Small intestine (tissue), 7 donors: ENCODE data around the gene LINGO4. TPM values are rescaled to one million over a fixed set of nuclear protein-coding genes. Genes with fewer than 3 reads are reported as not detected.
A peak's percentile ranks its signal among the peaks of the same experiment; 100 is the strongest.
"Not testable (repeated sequence)": the region's sequence is repeated elsewhere in the genome, so short reads cannot be mapped to it uniquely, and the experiment has no call there.

Experiments
- DNase-seq, 2 donors: peaks; one replicate each; pipeline versions ENCODE4 v3.0.0 to v3.0.0-alpha.2; 2013
- FAIRE-seq: peaks from 2 replicates; lab custom pipeline; 2012; peaks lifted over from hg19 to GRCh38; lab: Jason Lieb, UNC
- H3K27ac ChIP-seq, 3 donors: one replicate each; pipeline ENCODE4 v1.5.1; 2013; ENCODE audit warnings: low read length in 2 of 3, mild to moderate bottlenecking in 2 of 3, control low read depth in 1 of 3, inconsistent platforms in 1 of 3, low read depth in 1 of 3, moderate library complexity in 1 of 3
- H3K27me3 ChIP-seq, 3 donors: one replicate each; pipeline ENCODE4 v1.6.1; 2013; ENCODE audit warnings: low read length in 3 of 3, inconsistent platforms in 1 of 3; ENCODE audit not compliant: control insufficient read depth in 3 of 3, insufficient read depth in 3 of 3
- H3K36me3 ChIP-seq, 3 donors: one replicate each; pipeline ENCODE4 v1.6.1; 2013; ENCODE audit warnings: low read length in 3 of 3, inconsistent platforms in 1 of 3, low read depth in 1 of 3, mild to moderate bottlenecking in 1 of 3, moderate library complexity in 1 of 3; ENCODE audit not compliant: control insufficient read depth in 3 of 3, insufficient read depth in 2 of 3
- H3K4me1 ChIP-seq, 3 donors: one replicate each; pipeline ENCODE4 v1.6.1; 2013; ENCODE audit warnings: low read length in 2 of 3, inconsistent platforms in 1 of 3, low read depth in 1 of 3, mild to moderate bottlenecking in 1 of 3, moderate library complexity in 1 of 3; ENCODE audit not compliant: control insufficient read depth in 3 of 3, insufficient read depth in 2 of 3
- H3K4me3 ChIP-seq, 3 donors: one replicate each; pipeline ENCODE4 v1.5.1; 2013; ENCODE audit warnings: low read length in 3 of 3, control low read depth in 1 of 3, inconsistent platforms in 1 of 3, low read depth in 1 of 3, mild to moderate bottlenecking in 1 of 3, moderate library complexity in 1 of 3
- H3K9me3 ChIP-seq, 2 donors: one replicate each; pipeline ENCODE4 v1.6.1; 2013; ENCODE audit warnings: low read depth in 1 of 2, low read length in 1 of 2; ENCODE audit not compliant: control insufficient read depth in 2 of 2, insufficient read depth in 1 of 2
- WGBS, 3 donors: extraction: QIAGEN DNeasy Blood & Tissue Kit; methylation state at CpG; one replicate each; pipeline ENCODE4 v1.1.7; 2013; 5-methylcytosine and 5-hydroxymethylcytosine counted together
- polyA plus RNA-seq, 4 donors: library from polyadenylated mRNA; stranded (reverse) in 3 of 4; unstranded in 1 of 4; fragments of 200-250 nt in 3 of 4; fragments of 120-200 nt in 1 of 4; gene quantifications; one replicate each; pipeline versions ENCODE4 v1.2.1 to v1.2.3, GENCODE V29; 2013
- donor health status: healthy with polysubstance abuse.
- donor health status: control.
- donor health status: control.
- donor health status: Bipolar disorder and iron deficiency.
- donor health status: healthy.

Gene LINGO4
- polyA plus RNA-seq, 4 donors: 0.15 to 0.89 TPM; not detected in 2

DNA sequence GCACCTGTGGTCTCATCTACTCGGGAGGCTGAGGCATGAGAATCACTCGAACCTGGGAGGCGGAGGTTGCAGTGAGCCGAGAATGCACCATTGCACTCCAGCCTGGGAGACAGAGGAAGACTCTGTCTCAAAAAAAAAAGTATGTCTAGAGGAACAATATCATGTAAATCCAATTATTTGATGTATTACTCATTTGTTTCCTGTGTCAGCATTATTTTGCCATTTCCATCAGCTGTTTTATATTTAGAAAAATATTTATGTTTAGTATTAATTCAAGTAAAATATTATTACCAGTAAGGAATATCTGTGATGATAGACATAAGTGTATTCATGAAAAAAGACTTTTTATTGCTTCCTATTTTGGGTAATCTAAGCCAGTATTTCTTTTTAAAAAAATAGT is 27.9 kb downstream of the LINGO4 start:
- H3K27me3 ChIP-seq: no peaks in the 10 kb centered on the region
- no peak overlapping the region for H3K4me3 ChIP-seq
- WGBS, 3 donors: 72 to 97% (median 95%) methylated on average over 4 of the region's 4 CpGs
- peaks cover 0 to 2% (median 0%) of the 10 kb centered on the region in 3 donors for H3K36me3 ChIP-seq
- DNase-seq: no peak
- FAIRE-seq: no peak
- H3K4me1 ChIP-seq: no peaks in the 10 kb centered on the region
- no peaks in the 10 kb centered on the region for H3K9me3 ChIP-seq
- no peak overlapping the region for H3K27ac ChIP-seq

- H3K36me3 ChIP-seq: peaks cover 0 to 2% (median 0%) of the 10 kb centered on the region in 3 donors
- FAIRE-seq (no peak), DNase-seq (no peak)
Observed at GRCh38 chr1:151776665-151777062, 28.6 kb downstream of the LINGO4 start.

GRCh38 chr1:151775894-151776664 is 29.1 kb downstream of the LINGO4 start:
- DNase-seq (no peak), FAIRE-seq (no peak)
- Histone ChIP-seq H3K9me3 (no peaks in the 10 kb centered on the region), H3K4me1 (no peaks in the 10 kb centered on the region), H3K27me3 (no peaks in the 10 kb centered on the region), H3K27ac (no peak overlapping the region), H3K36me3 (peaks cover 0 to 2% (median 0%) of the 10 kb centered on the region in 3 donors), H3K4me3 (no peak overlapping the region)
- 93 to 98% (median 93%) methylated on average over 7 of the region's 7 CpGs for WGBS, 3 donors

More at GRCh38 chr1:151776665-151777062, 28.6 kb downstream of the LINGO4 start:
- Histone ChIP-seq H3K27me3 (no peaks in the 10 kb centered on the region), H3K4me1 (no peaks in the 10 kb centered on the region), H3K4me3 (no peak overlapping the region), H3K9me3 (no peaks in the 10 kb centered on the region), H3K27ac (no peak overlapping the region)
- 81 to 96% (median 87%) methylated on average over 3 of the region's 3 CpGs for WGBS, 3 donors

DNA sequence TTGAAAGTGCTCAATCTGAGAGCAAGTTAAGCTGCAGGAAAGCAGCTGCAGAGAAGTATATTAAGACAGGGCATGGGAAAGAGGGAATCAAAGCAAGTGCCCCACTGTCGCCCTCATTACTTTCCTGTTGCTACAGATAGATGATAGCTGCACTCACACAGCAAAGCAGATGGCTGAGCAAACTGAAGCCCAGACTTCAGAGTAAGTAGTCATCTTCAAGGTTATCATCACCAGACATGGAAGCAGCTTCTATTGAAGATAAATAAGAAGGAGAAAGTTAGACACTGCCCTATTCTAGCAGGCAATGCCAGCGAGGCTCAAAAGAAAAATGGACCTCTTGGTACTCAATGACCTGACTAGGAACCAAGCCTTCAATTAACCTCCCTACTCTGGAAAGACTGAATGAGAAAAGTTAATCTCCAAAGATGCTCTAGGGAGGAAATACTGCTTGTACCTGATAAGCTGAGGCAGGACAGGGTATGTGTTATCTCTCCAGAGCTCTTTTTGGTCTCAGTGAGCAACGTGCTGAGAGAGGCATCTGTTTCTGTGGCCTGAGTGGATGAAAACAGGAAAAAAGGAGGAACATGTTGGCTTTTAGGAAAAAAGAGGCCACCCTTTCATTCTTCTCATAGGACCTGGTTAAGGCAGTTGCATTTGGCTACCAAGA is 30.8 kb downstream of the LINGO4 start:
- no peak for DNase-seq
- no peaks in the 10 kb centered on the region for H3K4me1 ChIP-seq
- H3K27ac ChIP-seq: no peak overlapping the region
- no peak for FAIRE-seq
- no peaks in the 10 kb centered on the region for H3K27me3 ChIP-seq
- 75 to 81% (median 79%) methylated on average over 3 of the region's 3 CpGs for WGBS, 3 donors
- no peaks in the 10 kb centered on the region for H3K9me3 ChIP-seq
- no peak overlapping the region for H3K4me3 ChIP-seq
- peaks cover 0 to 2% (median 0%) of the 10 kb centered on the region in 3 donors for H3K36me3 ChIP-seq

DNA sequence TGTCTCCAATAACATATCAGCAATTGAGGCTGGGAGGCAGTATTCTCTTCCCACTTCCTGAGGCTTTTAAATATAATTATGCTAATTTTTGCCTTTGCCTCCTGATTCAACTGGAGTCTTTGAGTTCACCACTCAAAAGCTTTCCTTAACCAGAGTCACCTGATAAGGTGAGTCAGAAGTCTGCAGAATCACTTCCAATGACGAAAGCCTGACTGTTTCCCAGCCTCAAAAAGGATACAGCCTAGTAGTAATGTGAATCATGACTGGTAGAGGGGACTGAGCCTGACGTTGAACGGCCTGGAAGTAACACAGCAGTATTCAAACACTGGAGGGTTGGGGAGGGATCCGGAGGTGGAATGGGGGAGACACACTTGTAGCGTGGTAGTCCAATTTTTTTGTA is 31.5 kb downstream of the LINGO4 start:
- H3K4me1 ChIP-seq: no peaks in the 10 kb centered on the region
- FAIRE-seq (no peak), DNase-seq (no peak)
- H3K27me3 ChIP-seq: no peaks in the 10 kb centered on the region
- no peak overlapping the region for H3K27ac ChIP-seq
- H3K9me3 ChIP-seq: no peaks in the 10 kb centered on the region
- H3K4me3 ChIP-seq: no peak overlapping the region
- 79 to 90% (median 84%) methylated on average over 5 of the region's 5 CpGs for WGBS, 3 donors
- H3K36me3 ChIP-seq: peaks cover 0 to 2% (median 0%) of the 10 kb centered on the region in 3 donors

GRCh38 chr1:151769270-151769669 is 35.9 kb downstream of the LINGO4 start:
- H3K27ac ChIP-seq, H3K9me3 ChIP-seq, H3K36me3 ChIP-seq, FAIRE-seq, DNase-seq, H3K4me3 ChIP-seq, H3K27me3 ChIP-seq, H3K4me1 ChIP-seq: not testable (repeated sequence)
- 91 to 96% (median 95%) methylated on average over 20 to 34 of the region's 34 CpGs for WGBS, 3 donors

DNA sequence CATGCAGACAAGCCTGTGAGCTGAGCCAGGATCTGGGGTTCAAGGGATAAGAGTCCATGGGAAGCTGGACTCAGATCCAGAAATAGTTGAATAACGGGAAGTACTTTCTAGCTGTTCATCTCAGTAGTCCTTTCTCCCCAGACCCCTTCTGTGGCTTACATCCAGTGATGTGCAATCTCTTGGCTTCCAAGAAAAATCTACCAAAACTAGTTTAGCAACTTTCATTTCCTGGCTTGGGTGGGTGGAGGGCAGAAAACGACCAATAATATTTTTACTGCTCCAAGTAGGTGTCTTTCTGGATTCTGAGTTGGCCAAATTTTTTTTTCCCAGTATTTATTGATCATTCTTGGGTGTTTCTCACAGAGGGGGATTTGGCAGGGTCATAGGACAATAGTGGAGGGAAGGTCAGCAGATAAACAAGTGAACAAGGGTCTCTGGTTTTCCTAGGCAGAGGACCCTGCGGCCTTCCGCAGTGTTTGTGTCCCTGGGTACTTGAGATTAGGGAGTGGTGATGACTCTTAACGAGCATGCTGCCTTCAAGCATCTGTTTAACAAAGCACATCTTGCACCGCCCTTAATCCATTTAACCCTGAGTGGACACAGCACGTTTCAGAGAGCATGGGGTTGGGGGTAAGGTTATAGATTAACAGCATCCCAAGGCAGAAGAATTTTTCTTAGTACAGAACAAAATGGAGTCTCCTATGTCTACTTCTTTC is 36.7 kb downstream of the LINGO4 start:
- H3K27me3 ChIP-seq, H3K9me3 ChIP-seq, H3K27ac ChIP-seq, H3K4me3 ChIP-seq, FAIRE-seq, H3K36me3 ChIP-seq, DNase-seq, H3K4me1 ChIP-seq: not testable (repeated sequence)
- 26 to 44% (median 35%) methylated on average over 2 of the region's 7 CpGs for WGBS, 3 donors

DNA sequence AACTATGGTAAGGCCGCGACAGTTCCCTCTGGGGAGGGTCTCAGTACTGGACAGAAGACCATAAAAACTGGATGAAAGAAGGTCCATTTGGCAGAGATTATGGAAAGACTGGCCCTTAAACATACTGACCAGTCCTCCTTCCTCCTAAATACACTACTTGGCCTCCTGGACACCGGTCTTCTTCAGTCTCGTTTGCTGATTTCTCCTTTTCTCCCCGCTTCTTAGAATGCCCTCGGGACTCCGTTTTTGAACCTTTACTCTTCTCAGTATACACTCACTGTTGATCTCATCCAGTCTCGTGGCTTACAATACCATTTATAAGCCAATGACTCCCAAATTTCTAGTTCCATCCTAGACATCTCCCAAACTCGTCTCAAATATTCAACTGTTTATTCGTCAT is 41.2 kb downstream of the LINGO4 start:
- 41 to 48% (median 41%) methylated on average over 10 of the region's 10 CpGs for WGBS, 3 donors

More for the DNA sequence above, 41.2 kb downstream of the LINGO4 start:
- FAIRE-seq (no peak), DNase-seq (no peak)
- Histone ChIP-seq H3K27ac (peak overlapping the region; percentile 83 to 96 (median 83)), H3K4me3 (peak overlapping the region in 2 of 3 donors; percentile 82 to 83), H3K27me3 (no peaks in the 10 kb centered on the region), H3K9me3 (no peaks in the 10 kb centered on the region), H3K36me3 (peaks cover 0 to 17% (median 8%) of the 10 kb centered on the region in 3 donors), H3K4me1 (peaks cover 3 to 10% (median 3%) of the 10 kb centered on the region in 3 donors)
